GM19324 (cell line): Measurements from ENCODE around the gene HLA-DQB1.
"Not testable (repeated sequence)": the region's sequence is repeated elsewhere in the genome, so short reads cannot be mapped to it uniquely, and the experiment has no call there.

Experiments
- ATAC-seq: cut with Tn5 transposase; IDR thresholded peaks from one replicate; pipeline ENCODE4 v1.9.1; 2021; ENCODE audit warnings: mild to moderate bottlenecking, moderate library complexity; ENCODE audit not compliant: unreplicated experiment, low FRiP score

HLA-DQB1 gene

GRCh38 chr6:32664354-32664753 lies 2.1 kb downstream of the HLA-DQB1 start:
- no peak for ATAC-seq

- no peak for ATAC-seq
These were observed 3.6 kb downstream of the HLA-DQB1 start for GRCh38 chr6:32662836-32663235.

GRCh38 chr6:32662099-32662498 lies 4.4 kb downstream of the HLA-DQB1 start:
- ATAC-seq = no peak

GRCh38 chr6:32659856-32660595 lies 6.4 kb downstream of the HLA-DQB1 start:
- ATAC-seq = no peak

GRCh38 chr6:32658268-32658897 lies 8.1 kb downstream of the HLA-DQB1 start:
- no peak for ATAC-seq

GRCh38 chr6:32657819-32658218 lies 8.6 kb downstream of the HLA-DQB1 start:
- not testable (repeated sequence) for ATAC-seq

- ATAC-seq = not testable (repeated sequence)
These were observed 9.1 kb downstream of the HLA-DQB1 start for GRCh38 chr6:32657329-32657728.

GRCh38 chr6:32655203-32655710 lies 11.2 kb downstream of the HLA-DQB1 start:
- no peak for ATAC-seq

- ATAC-seq = no peak
These were observed 21.3 kb downstream of the HLA-DQB1 start for GRCh38 chr6:32645047-32645703.

GRCh38 chr6:32643904-32644303 lies 22.6 kb downstream of the HLA-DQB1 start:
- no peak for ATAC-seq

GRCh38 chr6:32642720-32643106 lies 23.7 kb downstream of the HLA-DQB1 start:
- no peak for ATAC-seq

GRCh38 chr6:32641785-32642719 lies 24.4 kb downstream of the HLA-DQB1 start:
- ATAC-seq = not testable (repeated sequence)

GRCh38 chr6:32641122-32641521 lies 25.3 kb downstream of the HLA-DQB1 start:
- no peak for ATAC-seq

GRCh38 chr6:32639440-32640394 lies 26.7 kb downstream of the HLA-DQB1 start:
- no peak for ATAC-seq

- no peak for ATAC-seq
These were observed 27.8 kb downstream of the HLA-DQB1 start for GRCh38 chr6:32638532-32639219.

GRCh38 chr6:32637883-32638282 lies 28.6 kb downstream of the HLA-DQB1 start:
- no peak for ATAC-seq

- peak; percentile 76 for ATAC-seq
These were observed 29.1 kb downstream of the HLA-DQB1 start, which contains the start of gene HLA-DQA1 for GRCh38 chr6:32637219-32637880. Gene HLA-DQA1, plus strand, starts transcription at chr6:32637406. Its CDS starts 53 bp downstream, at chr6:32637459.

GRCh38 chr6:32635526-32636123 lies 30.8 kb downstream of the HLA-DQB1 start:
- no peak for ATAC-seq
